Vagina (tissue), 2 donors: ENCODE data around the gene C14orf119. TPM values are rescaled to one million over a fixed set of nuclear protein-coding genes. Genes with fewer than 3 reads are reported as not detected.
A peak's percentile ranks its signal among the peaks of the same experiment; 100 is the strongest.

Source experiments
- DNase-seq, 2 donors: peaks; one replicate each; pipeline ENCODE4 v3.0.0-alpha.2; 2017; ENCODE audit errors: extremely low spot score in 2 of 2
- H3K27ac ChIP-seq: fragments of 200-600 bp; sonication (generic); one replicate; pipeline ENCODE4 v1.5.1; 2019
- H3K27me3 ChIP-seq: fragments of 200-600 bp; sonication (generic); one replicate; pipeline ENCODE4 v1.5.1; 2019
- H3K36me3 ChIP-seq, 2 donors: fragments of 200-600 bp; sonication (generic); one replicate each; pipeline ENCODE4 v1.5.1; 2017 to 2019
- H3K4me1 ChIP-seq: fragments of 200-600 bp; sonication (generic); one replicate; pipeline ENCODE4 v1.5.1; 2019
- H3K4me3 ChIP-seq, 2 donors: fragments of 200-600 bp; sonication (generic); 1 replicate in 1 of 2; 2 replicates in 1 of 2; pipeline ENCODE4 v1.5.1; 2016 to 2019
- H3K9me3 ChIP-seq: fragments of 200-600 bp; sonication (generic); one replicate; pipeline ENCODE4 v1.5.1; 2019
- POLR2A ChIP-seq, 2 donors: fragments of 450-650 bp; IDR thresholded peaks; one replicate each; pipeline ENCODE4 v1.6.1; 2017; ENCODE audit warnings: antibody characterized with exemption in 2 of 2, mild to moderate bottlenecking in 2 of 2, moderate library complexity in 2 of 2
- POLR2AphosphoS5 ChIP-seq, 2 donors: sonication (generic); formaldehyde crosslinking; IDR thresholded peaks; one replicate each; pipeline ENCODE4 v1.9.0; 2017; ENCODE audit warnings: antibody characterized with exemption in 2 of 2, mild to moderate bottlenecking in 2 of 2, low read depth in 1 of 2; ENCODE audit not compliant: insufficient read depth in 1 of 2
- intact Hi-C: fragments of 100-400 bp; cut with DNase I; formaldehyde crosslinking; loops from one replicate; pipeline ENCODE4 v1.15.1; 2023
- total RNA-seq: library from RNA; depleted of rRNA; stranded (reverse); fragments of >200 nt; gene quantifications from one replicate; pipeline ENCODE4 v1.2.3, GENCODE V29; 2016
- TF ChIP-seq, protein P1 (sequence below), 3 experiments: fragments of 450-650 bp in 2 of 3; fragments of 200-600 bp in 1 of 3; sonication (generic) in 1 of 3; IDR thresholded peaks; one replicate each; pipeline ENCODE4 v1.5.1; 2017 to 2019; ENCODE audit warnings: antibody characterized with exemption in 3 of 3, mild to moderate bottlenecking in 2 of 3, moderate library complexity in 2 of 3

C14orf119 gene
- total RNA-seq, 1 donor from 2014 or later: 13.8 TPM

DNA sequence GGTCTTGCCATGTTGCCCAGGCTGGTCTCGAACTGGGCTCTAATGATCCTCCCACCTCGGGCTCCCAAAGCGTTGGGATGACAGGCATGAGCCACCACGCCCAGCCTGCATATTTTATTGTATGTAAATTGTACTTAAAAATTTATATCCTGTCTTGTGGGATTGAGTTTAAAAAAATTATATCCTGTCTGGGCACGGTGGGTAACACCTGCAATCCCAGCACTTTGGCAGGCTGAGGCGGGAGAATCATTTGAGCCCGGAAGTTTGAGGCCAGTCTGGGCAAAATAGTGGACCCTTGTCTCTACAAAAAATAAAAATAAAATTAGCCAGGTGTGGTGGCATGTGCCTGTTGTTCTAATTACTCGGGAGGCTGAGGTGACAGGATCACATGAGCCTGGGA is 37.7 kb downstream of the C14orf119 start:
- TF ChIP-seq, protein P1, sequence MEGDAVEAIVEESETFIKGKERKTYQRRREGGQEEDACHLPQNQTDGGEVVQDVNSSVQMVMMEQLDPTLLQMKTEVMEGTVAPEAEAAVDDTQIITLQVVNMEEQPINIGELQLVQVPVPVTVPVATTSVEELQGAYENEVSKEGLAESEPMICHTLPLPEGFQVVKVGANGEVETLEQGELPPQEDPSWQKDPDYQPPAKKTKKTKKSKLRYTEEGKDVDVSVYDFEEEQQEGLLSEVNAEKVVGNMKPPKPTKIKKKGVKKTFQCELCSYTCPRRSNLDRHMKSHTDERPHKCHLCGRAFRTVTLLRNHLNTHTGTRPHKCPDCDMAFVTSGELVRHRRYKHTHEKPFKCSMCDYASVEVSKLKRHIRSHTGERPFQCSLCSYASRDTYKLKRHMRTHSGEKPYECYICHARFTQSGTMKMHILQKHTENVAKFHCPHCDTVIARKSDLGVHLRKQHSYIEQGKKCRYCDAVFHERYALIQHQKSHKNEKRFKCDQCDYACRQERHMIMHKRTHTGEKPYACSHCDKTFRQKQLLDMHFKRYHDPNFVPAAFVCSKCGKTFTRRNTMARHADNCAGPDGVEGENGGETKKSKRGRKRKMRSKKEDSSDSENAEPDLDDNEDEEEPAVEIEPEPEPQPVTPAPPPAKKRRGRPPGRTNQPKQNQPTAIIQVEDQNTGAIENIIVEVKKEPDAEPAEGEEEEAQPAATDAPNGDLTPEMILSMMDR (IDR thresholded peaks at IDR 0.05): no peak
- TF ChIP-seq POLR2A (IDR thresholded peaks at IDR 0.05) (no peak), POLR2AphosphoS5 (IDR thresholded peaks at IDR 0.05; ENCODE audit: insufficient read depth in 1 of 2, low read depth in 1 of 2) (no peak)
- Histone ChIP-seq H3K4me3 (no peak overlapping the region), H3K27me3 (no peaks in the 10 kb centered on the region), H3K27ac (no peak overlapping the region), H3K9me3 (no peaks in the 10 kb centered on the region), H3K36me3 (peaks cover 0 to 18% of the 10 kb centered on the region in 2 donors), H3K4me1 (peaks cover 4% of the 10 kb centered on the region)
- intact Hi-C loops: no loop called here
- DNase-seq: no peak

DNA sequence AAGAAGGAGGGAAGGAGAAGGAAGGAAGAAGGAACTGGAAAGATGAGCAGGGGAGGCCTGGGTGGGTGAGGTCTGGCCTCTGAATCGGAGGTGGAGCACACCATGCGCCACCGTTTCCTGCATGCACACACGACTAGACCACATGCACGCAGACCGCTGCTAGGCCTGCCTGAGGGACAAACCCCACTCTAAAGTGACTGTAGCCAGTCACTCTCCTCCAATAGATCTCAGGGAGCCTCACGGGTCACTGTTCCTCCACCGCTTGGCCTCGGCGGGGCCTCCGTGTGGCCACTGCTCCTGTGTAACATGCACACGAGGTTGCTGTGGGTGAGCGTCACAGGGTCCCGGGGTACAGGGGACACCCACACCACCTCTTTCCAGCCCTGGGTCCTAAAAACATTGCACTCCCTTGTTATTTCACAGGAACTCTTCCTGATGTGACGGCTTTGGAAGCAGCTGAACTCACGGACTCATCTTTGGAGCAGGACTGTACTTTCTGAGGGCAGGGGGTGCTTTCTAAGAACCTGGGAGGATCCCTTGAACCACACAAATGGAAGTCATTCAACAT is 41.3 kb downstream of the C14orf119 start:
- Histone ChIP-seq H3K4me3 (no peak overlapping the region), H3K27ac (no peak overlapping the region), H3K36me3 (peaks cover 0 to 32% of the 10 kb centered on the region in 2 donors), H3K9me3 (no peaks in the 10 kb centered on the region), H3K27me3 (no peaks in the 10 kb centered on the region), H3K4me1 (peaks cover 19% of the 10 kb centered on the region)
- intact Hi-C loops: no loop called here
- TF ChIP-seq POLR2AphosphoS5 (IDR thresholded peaks at IDR 0.05; ENCODE audit: insufficient read depth in 1 of 2, low read depth in 1 of 2): no peak
- TF ChIP-seq, protein P1 (IDR thresholded peaks at IDR 0.05): no peak
- TF ChIP-seq POLR2A (IDR thresholded peaks at IDR 0.05): no peak
- no peak for DNase-seq

DNA sequence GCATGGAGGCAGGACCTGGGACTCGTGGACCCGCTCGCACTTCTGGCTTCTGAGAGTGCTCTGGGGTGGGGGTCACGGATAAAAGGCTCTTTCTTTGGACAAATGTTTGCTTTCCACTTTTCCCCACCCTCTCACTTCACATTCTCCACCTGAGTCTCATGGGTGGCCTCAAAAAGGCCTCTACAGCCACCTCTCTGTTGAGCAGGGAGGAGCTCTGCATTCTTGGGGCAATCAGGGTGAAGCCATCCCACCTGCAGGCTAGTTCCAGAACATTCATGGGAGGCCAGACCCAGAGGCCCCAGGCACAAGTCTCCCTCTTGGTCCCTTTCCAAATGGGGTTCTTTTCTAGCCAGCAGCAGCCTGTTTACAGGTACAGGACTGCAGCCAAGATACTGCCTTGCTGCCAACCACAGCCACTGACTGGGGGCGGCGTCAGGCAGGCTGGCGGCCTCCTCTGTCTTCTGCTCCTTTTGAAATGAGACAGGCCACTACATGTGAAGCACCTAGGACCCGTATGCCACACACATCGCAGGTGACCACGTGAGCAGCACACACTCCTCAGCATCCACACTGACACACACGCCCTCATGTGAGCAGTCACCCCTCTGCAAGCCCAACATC is 42.0 kb downstream of the C14orf119 start:
- Histone ChIP-seq H3K4me3 (no peak overlapping the region), H3K9me3 (no peaks in the 10 kb centered on the region), H3K4me1 (peaks cover 24% of the 10 kb centered on the region), H3K27me3 (no peaks in the 10 kb centered on the region), H3K27ac (no peak overlapping the region), H3K36me3 (peaks cover 0 to 32% of the 10 kb centered on the region in 2 donors)
- DNase-seq: no peak
- no peak for TF ChIP-seq POLR2AphosphoS5 (IDR thresholded peaks at IDR 0.05; ENCODE audit: insufficient read depth in 1 of 2, low read depth in 1 of 2)
- no peak for TF ChIP-seq POLR2A (IDR thresholded peaks at IDR 0.05)
- TF ChIP-seq, protein P1 (IDR thresholded peaks at IDR 0.05): no peak
- intact Hi-C loops: no loop called here

DNA sequence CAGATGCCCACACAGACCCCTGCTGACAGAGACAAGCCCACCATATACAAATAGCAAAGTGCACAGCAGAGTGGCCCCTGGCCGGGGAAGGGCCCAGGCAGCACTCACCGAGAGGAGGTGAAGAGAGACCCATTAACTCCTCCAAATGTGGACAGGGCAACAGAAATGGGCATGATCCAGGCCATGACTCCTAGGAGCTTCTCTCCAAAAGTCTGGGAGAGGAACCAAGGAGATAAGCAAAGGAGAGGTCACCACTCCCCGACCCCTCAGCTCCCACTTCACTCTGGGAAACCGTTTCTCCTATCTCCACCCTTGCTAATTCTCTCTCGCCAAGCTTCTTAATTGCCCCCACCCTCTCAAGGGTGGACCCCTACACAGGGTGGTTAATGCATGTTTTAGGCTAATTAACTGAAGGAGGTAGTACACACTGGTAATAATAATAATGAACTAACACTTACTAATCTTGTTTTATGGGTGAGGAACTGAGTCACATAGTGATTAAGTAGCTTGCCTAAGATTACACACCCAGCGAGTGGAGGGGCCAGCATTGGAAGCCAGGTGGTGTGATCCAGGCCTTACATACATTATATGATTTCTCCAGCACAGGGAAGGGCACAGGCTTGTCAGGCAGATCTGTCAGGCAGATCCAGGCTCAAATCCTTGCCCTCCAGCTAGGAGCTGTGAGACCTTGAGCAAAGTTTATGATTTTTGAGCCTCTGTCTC is 42.7 kb downstream of the C14orf119 start:
- TF ChIP-seq POLR2AphosphoS5 (IDR thresholded peaks at IDR 0.05; ENCODE audit: insufficient read depth in 1 of 2, low read depth in 1 of 2) (peak in 1 of 2 donors; percentile 46), POLR2A (IDR thresholded peaks at IDR 0.05) (no peak)
- H3K27me3 ChIP-seq: no peaks in the 10 kb centered on the region
- H3K4me3 ChIP-seq: no peak overlapping the region
- no peak overlapping the region for H3K27ac ChIP-seq
- H3K4me1 ChIP-seq: peaks cover 30% of the 10 kb centered on the region
- peaks cover 0 to 32% of the 10 kb centered on the region in 2 donors for H3K36me3 ChIP-seq
- H3K9me3 ChIP-seq: no peaks in the 10 kb centered on the region
- intact Hi-C loops: no loop called here
- DNase-seq: no peak

DNA sequence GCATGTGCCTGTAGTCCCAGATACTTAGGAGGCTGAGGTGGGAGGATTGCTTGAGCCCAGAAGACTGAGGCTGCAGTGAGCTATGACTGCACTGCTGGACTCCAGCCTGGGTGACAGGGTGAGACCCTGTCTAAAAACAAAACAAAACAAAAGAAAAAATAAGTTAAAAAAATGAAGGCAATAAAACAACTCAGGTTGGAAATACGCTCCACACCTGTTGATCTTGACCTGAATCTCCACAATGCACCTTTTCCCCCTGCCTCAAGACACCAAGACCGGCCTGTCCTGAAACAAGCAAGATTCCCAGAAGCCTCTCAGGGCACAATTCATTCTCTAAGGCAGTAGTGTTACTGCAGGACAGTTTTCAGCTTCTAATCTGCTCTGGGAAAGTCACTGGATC is 44.6 kb downstream of the C14orf119 start:
- peaks cover 36% of the 10 kb centered on the region for H3K4me1 ChIP-seq
- TF ChIP-seq POLR2AphosphoS5 (IDR thresholded peaks at IDR 0.05; ENCODE audit: insufficient read depth in 1 of 2, low read depth in 1 of 2) (no peak), POLR2A (IDR thresholded peaks at IDR 0.05) (no peak)
- TF ChIP-seq, protein P1 (IDR thresholded peaks at IDR 0.05): no peak
- intact Hi-C loops: no loop called here
- H3K4me3 ChIP-seq: no peak overlapping the region
- no peaks in the 10 kb centered on the region for H3K9me3 ChIP-seq
- no peaks in the 10 kb centered on the region for H3K27me3 ChIP-seq
- peaks cover 0 to 32% of the 10 kb centered on the region in 2 donors for H3K36me3 ChIP-seq
- DNase-seq: no peak
- no peak overlapping the region for H3K27ac ChIP-seq
